Endodermal cell (in vitro differentiated cells): ENCODE data around the gene ZMYM3. TPM values are rescaled to one million over a fixed set of nuclear protein-coding genes. Genes with fewer than 3 reads are reported as not detected.

Experiments
- DNase-seq: peaks from one replicate; pipeline ENCODE4 v3.0.0-alpha.2; 2017
- H3K27ac ChIP-seq: 2 replicates; pipeline ENCODE4 v1.5.1; 2013; ENCODE audit warnings: mild to moderate bottlenecking, low read depth, low read length, moderate library complexity
- H3K27me3 ChIP-seq: 2 replicates; pipeline ENCODE4 v1.6.1; 2013; ENCODE audit warnings: mild to moderate bottlenecking, low read length, moderate library complexity; ENCODE audit not compliant: insufficient read depth, control insufficient read depth, poor library complexity, severe bottlenecking
- H3K36me3 ChIP-seq: 2 replicates; pipeline ENCODE4 v1.7.0; 2013; ENCODE audit warnings: mild to moderate bottlenecking, low read length, moderate library complexity; ENCODE audit not compliant: control insufficient read depth, insufficient read depth
- H3K4me1 ChIP-seq: one replicate; pipeline ENCODE4 v1.7.0; 2013; ENCODE audit warnings: low read length; ENCODE audit not compliant: control insufficient read depth, insufficient read depth
- H3K4me3 ChIP-seq: 2 replicates; pipeline ENCODE4 v1.5.1; 2013; ENCODE audit warnings: mild to moderate bottlenecking, low read length, moderate library complexity
- H3K9ac ChIP-seq: 2 replicates; pipeline ENCODE4 v1.6.1; 2013; ENCODE audit warnings: mild to moderate bottlenecking, low read length, moderate library complexity; ENCODE audit not compliant: poor library complexity, severe bottlenecking; ENCODE audit errors: extremely low read depth
- H3K9me3 ChIP-seq: 2 replicates; pipeline ENCODE4 v1.6.1; 2013; ENCODE audit warnings: mild to moderate bottlenecking, low read length, moderate library complexity; ENCODE audit not compliant: control insufficient read depth
- H3K27ac Mint-ChIP-seq: 2 replicates; pipeline ENCODE4 v1.8.0; 2020; ENCODE audit warnings: mixed read lengths
- H3K27me3 Mint-ChIP-seq: 2 replicates; pipeline ENCODE4 v1.8.0; 2021; ENCODE audit warnings: mild to moderate bottlenecking, mixed read lengths; ENCODE audit not compliant: insufficient read depth
- H3K36me3 Mint-ChIP-seq: 2 replicates; pipeline ENCODE4 v1.8.0; 2020; ENCODE audit warnings: low read depth, mixed read lengths
- H3K4me1 Mint-ChIP-seq: 2 replicates; pipeline ENCODE4 v1.8.0; 2020; ENCODE audit warnings: mixed read lengths
- H3K4me3 Mint-ChIP-seq: 2 replicates; pipeline ENCODE4 v1.8.0; 2020; ENCODE audit warnings: mild to moderate bottlenecking, moderate library complexity, mixed read lengths
- H3K9me3 Mint-ChIP-seq: 2 replicates; pipeline ENCODE4 v1.8.0; 2020; ENCODE audit warnings: mild to moderate bottlenecking, mixed read lengths
- CTCF ChIP-seq: fragments of 200-600 bp; sonication (generic); conservative IDR thresholded peaks from 2 replicates; pipeline ENCODE4 v1.5.0; 2021; ENCODE audit warnings: antibody characterized with exemption, mild to moderate bottlenecking
- WGBS, 2 experiments: methylation state at CpG; one replicate each; pipeline versions ENCODE4 v1.1.5 to v1.1.7; 2013; ENCODE audit warnings: missing lambda C conversion rate in 2 of 2, mixed read lengths in 1 of 2; ENCODE audit not compliant: insufficient coverage in 1 of 2, insufficient read length in 1 of 2; 5-methylcytosine and 5-hydroxymethylcytosine counted together
- total RNA-seq, 2 donors: library from RNA; stranded (reverse); fragmentation: NEBNext Ultra II Directional in 1 of 2; extraction: Animal tissue kit (Norgen Biotek cat#: 25700) in 1 of 2; gene quantifications; 2 replicates in 1 of 2; 3 replicates in 1 of 2; pipeline ENCODE4 v1.2.1, GENCODE V29; 2021

ZMYM3 gene
- total RNA-seq, 2 donors from 2014 or later = 91.0 to 91.8 TPM

- H3K4me1 Mint-ChIP-seq = peaks cover 2% of the 10 kb centered on the region
- TF ChIP-seq CTCF = no peak
- H3K9me3 Mint-ChIP-seq = peaks cover 56% of the 10 kb centered on the region
- Histone ChIP-seq H3K9ac (no peak overlapping the region), H3K9me3 (no peaks in the 10 kb centered on the region), H3K36me3 (peaks cover 63% of the 10 kb centered on the region), H3K4me1 (no peaks in the 10 kb centered on the region), H3K27ac (no peak overlapping the region), H3K4me3 (no peak overlapping the region), H3K27me3 (no peaks in the 10 kb centered on the region)
- H3K4me3 Mint-ChIP-seq = no peak overlapping the region
- WGBS, 2 experiments = 94 to 95% methylated on average over 3 to 6 of the region's 6 CpGs
- peaks cover 66% of the 10 kb centered on the region for H3K36me3 Mint-ChIP-seq
- no peak for DNase-seq
- H3K27ac Mint-ChIP-seq = no peak overlapping the region
- H3K27me3 Mint-ChIP-seq = no peaks in the 10 kb centered on the region
Measured at GRCh38 chrX:71296806-71297205, 42.9 kb upstream of the ZMYM3 start.

- Histone ChIP-seq H3K9ac (no peak overlapping the region), H3K27ac (no peak overlapping the region), H3K4me3 (no peak overlapping the region), H3K4me1 (no peaks in the 10 kb centered on the region), H3K27me3 (no peaks in the 10 kb centered on the region), H3K36me3 (peaks cover 71% of the 10 kb centered on the region), H3K9me3 (no peaks in the 10 kb centered on the region)
- Mint-ChIP-seq H3K4me3 (no peak overlapping the region), H3K9me3 (peaks cover 44% of the 10 kb centered on the region), H3K27ac (no peak overlapping the region), H3K36me3 (peaks cover 64% of the 10 kb centered on the region), H3K27me3 (no peaks in the 10 kb centered on the region), H3K4me1 (no peaks in the 10 kb centered on the region)
- no peak for TF ChIP-seq CTCF
- DNase-seq = no peak
- WGBS, 2 experiments = 93 to 100% methylated on average over 3 of the region's 7 CpGs
Measured at GRCh38 chrX:71292669-71293365, 38.9 kb upstream of the ZMYM3 start.

GRCh38 chrX:71291381-71291780 lies 37.4 kb upstream of the ZMYM3 start:
- peaks cover 35% of the 10 kb centered on the region for H3K9me3 Mint-ChIP-seq
- Histone ChIP-seq H3K4me1 (no peaks in the 10 kb centered on the region), H3K9me3 (no peaks in the 10 kb centered on the region), H3K9ac (no peak overlapping the region), H3K36me3 (peaks cover 60% of the 10 kb centered on the region), H3K4me3 (no peak overlapping the region), H3K27me3 (no peaks in the 10 kb centered on the region), H3K27ac (no peak overlapping the region)
- 93 to 95% methylated on average over 3 of the region's 6 CpGs for WGBS, 2 experiments
- no peak for TF ChIP-seq CTCF
- no peaks in the 10 kb centered on the region for H3K27me3 Mint-ChIP-seq
- H3K4me3 Mint-ChIP-seq = no peak overlapping the region
- no peaks in the 10 kb centered on the region for H3K4me1 Mint-ChIP-seq
- H3K27ac Mint-ChIP-seq = no peak overlapping the region
- peaks cover 49% of the 10 kb centered on the region for H3K36me3 Mint-ChIP-seq
- no peak for DNase-seq
